AG09319 (cell line): Measurements from ENCODE around the gene LGI4.

Source experiments
- DNase-seq: peaks from one replicate; pipeline ENCODE4 v3.0.0-alpha.2; 2010; ENCODE audit warnings: low read depth; ENCODE audit errors: extremely low read depth
- TF ChIP-seq, protein P1 (sequence below): IDR thresholded peaks from 2 replicates; pipeline ENCODE4 v1.5.1; 2011; ENCODE audit warnings: low read depth, mild to moderate bottlenecking, inconsistent platforms, low read length, moderate library complexity

Gene LGI4

DNA sequence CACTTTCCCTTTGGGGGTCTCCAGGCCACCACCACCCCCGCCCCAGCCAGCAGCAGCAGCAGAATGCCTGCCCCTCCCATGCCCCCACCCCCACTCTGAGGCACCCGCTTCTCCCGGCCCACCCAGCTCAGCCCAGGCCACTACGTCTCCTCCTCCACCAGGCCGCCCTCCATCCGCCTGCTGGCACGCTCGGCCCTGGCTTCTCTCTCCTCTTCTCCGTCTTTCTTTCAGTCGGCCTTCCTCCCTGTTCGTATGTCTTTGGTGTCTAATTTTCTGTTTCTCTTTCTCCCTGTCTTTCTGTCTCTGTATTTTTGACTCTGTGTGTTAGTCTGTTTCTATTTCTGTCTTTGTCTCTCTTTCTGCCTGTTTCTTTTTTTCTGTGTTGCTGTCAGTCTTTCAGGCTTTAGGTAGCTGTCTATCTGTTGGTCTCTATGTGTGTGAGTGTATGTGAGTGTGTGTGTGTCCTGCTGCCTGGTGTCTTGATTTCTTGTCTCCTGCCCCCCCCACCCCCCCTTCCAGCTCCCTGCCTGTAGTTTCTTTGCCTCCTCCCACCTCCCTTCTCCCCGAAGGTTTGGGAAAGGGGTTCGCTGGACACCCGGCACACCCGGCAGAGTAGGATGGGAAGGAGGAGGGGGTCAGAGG lies at the start of gene LGI4:
Gene LGI4, minus strand, starts transcription at position 459 of the 642 bp plus-strand sequence. Its CDS starts 379 bp downstream, at position 80.
- TF ChIP-seq, protein P1, sequence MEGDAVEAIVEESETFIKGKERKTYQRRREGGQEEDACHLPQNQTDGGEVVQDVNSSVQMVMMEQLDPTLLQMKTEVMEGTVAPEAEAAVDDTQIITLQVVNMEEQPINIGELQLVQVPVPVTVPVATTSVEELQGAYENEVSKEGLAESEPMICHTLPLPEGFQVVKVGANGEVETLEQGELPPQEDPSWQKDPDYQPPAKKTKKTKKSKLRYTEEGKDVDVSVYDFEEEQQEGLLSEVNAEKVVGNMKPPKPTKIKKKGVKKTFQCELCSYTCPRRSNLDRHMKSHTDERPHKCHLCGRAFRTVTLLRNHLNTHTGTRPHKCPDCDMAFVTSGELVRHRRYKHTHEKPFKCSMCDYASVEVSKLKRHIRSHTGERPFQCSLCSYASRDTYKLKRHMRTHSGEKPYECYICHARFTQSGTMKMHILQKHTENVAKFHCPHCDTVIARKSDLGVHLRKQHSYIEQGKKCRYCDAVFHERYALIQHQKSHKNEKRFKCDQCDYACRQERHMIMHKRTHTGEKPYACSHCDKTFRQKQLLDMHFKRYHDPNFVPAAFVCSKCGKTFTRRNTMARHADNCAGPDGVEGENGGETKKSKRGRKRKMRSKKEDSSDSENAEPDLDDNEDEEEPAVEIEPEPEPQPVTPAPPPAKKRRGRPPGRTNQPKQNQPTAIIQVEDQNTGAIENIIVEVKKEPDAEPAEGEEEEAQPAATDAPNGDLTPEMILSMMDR: no peak
- DNase-seq: no peak

DNA sequence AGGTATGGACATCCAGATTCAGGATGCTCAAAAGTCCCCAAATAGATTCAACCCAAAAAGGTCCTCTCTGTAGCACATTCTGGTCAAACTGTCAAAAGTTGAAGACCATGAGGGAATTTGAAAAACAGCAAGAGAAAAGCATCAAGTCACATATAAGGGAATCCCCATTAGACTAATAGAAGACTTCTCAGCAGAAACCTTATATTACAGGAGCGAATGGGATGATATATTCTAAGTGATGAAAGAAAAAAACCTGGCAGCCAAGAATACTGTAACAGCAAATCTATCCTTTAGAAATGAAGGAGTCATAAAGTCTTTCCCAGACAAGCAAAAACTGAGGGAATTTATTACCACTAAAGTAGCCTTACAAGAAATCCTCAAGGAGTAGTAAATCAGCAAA lies 49.4 kb upstream of the LGI4 start:
- TF ChIP-seq, protein P1: no peak
- no peak for DNase-seq

DNA sequence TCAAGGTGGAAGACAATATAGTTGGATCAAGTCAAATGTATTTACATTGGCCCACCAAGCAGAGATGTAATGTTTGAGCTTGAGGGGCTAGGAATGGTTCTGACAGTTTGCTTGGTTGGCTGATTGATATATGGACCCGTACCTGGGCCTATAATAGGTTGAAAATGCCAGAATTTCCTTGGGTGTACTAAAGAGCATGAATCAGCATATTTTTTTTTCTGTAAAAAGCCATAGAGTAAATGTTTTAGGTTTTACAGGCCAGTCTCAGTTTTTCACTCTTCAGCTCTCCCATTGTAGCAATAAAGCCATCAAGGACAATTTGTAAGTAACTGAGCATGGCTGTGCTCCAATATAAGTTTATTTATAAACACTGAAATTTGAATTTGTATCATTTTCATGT lies 46.5 kb upstream of the LGI4 start:
- no peak for DNase-seq

DNA sequence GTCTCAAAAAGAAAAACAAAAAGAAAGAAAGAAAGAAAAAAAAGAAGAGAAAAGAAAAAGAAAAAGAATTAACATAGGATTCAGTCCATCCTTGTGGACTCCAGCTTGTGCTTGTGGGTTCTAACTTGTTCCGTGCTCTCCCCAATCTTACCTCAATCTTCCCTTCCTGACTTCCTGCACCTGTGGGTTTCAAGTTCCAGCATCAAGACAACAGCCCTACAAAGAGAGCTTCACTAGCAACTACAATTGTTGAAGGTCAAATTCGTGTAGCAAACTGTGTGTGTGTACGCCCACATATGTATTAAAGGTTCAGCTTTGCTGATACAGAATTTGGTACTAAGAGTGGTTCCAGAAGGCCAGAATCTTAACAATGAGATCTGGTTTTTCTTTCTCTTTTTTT lies 45.0 kb upstream of the LGI4 start:
- no peak for DNase-seq
- TF ChIP-seq, protein P1: no peak

More for the DNA sequence above, 46.5 kb upstream of the LGI4 start:
- TF ChIP-seq, protein P1: no peak

DNA sequence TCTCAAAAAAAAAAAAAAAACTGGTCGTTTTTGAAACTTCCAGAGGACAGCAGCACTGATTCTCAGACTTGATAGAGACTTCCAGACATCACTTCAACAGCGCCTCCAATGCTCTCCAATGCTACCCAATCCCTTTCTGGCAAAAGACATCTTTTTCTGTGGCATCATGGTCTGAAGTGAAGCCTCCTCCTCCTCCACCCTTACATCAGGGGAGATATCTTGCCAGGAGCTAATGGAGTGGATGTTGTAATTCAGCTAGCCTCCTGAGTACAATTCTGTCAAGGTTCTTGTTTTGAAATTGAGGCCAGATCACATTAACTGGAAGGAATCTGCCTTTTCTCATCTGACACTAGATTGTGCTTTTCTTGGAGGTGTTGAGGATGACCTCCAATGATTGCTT lies 43.8 kb upstream of the LGI4 start:
- TF ChIP-seq, protein P1: no peak

DNA sequence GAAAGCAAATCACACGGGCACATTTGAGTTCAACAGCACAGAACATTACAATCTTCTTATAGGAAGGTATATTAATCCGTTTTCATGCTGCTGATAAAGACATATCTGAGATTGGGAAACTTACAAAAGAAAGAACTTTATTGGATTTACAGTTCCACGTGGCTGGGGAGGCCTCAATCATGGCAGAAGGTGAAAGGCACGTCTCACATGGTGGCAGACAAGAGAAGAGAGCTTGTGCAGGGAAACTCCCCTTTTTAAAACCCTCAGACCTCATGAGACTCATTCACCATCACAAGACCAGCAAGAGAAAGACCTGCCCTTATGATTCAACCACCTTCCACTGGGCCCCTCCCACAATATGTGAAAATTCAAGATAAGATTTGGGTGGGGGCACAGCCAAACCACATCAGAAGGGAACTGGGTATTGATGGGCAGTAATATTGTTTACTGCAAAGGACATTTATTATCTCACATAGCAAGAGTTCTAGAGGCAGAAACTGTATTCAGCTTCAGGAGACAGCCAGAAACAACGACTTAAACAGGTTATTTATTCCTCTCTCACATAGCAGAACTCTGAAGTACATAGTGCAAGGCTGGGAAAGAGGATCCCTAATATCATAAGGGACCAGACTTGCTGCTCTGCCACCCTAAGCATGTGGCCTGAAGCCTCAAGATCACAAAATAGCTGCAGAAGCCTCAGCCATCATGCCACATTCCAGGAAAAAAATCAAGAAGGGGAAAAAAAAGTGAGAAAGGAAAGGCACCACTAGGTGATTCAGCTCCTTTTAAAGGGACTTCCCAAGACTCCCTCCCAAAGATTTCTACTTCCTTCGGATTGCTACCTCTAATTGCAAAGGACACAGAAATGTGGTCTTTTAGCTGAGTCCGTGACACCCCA lies 42.8 kb upstream of the LGI4 start:
- TF ChIP-seq, protein P1: no peak
- no peak for DNase-seq

More for the DNA sequence above, 43.8 kb upstream of the LGI4 start:
- no peak for DNase-seq

DNA sequence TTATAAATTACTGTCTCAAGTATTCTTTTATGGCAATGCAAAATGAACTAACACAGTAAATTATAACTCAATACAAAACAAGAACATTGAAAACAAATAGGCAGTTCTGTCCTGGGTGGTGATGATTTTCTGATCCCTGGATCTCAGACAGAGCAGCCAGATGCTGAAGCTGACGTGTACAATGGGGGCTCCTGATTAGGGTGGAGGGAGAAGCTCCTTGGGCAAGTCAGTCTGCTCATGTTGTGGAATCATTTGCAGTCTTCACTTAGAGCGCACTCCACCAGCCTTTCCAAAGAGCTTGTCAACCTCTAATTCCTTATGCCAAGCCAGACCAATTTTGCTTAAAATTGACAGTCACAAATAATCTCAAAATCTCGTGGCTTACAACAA lies 41.3 kb upstream of the LGI4 start:
- TF ChIP-seq, protein P1: no peak
- DNase-seq: no peak
